ENCODE data around the gene OSBPL9.

Gene OSBPL9

DNA sequence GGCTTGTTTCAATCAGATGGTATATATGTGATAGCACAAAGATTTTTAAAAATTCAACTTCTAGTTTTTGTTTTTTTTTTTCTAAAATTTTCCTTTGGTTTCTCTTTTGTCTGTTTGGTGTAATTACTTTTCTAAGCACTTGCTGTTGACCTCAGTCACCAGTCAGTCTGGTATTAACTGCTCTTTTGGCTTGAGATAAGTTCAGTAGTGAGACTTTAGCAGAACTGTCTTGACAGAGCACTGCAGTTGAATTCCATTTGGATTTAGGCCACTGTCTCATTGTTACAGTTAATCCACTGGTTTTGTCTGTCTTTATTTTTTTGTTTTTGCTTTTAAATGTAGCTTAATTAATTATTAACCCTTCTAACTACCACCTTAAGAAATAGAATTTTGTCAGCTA, 36.2 kb downstream of the OSBPL9 start:
- no peak overlapping the region for H3K4me3 ChIP-seq (ENCODE audit: low read length)
- TF ChIP-seq, protein P1, sequence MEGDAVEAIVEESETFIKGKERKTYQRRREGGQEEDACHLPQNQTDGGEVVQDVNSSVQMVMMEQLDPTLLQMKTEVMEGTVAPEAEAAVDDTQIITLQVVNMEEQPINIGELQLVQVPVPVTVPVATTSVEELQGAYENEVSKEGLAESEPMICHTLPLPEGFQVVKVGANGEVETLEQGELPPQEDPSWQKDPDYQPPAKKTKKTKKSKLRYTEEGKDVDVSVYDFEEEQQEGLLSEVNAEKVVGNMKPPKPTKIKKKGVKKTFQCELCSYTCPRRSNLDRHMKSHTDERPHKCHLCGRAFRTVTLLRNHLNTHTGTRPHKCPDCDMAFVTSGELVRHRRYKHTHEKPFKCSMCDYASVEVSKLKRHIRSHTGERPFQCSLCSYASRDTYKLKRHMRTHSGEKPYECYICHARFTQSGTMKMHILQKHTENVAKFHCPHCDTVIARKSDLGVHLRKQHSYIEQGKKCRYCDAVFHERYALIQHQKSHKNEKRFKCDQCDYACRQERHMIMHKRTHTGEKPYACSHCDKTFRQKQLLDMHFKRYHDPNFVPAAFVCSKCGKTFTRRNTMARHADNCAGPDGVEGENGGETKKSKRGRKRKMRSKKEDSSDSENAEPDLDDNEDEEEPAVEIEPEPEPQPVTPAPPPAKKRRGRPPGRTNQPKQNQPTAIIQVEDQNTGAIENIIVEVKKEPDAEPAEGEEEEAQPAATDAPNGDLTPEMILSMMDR (conservative IDR thresholded peaks at IDR 0.05; ENCODE audit: low read length): no peak
- no peak for DNase-seq (ENCODE audit: low read depth)

DNA sequence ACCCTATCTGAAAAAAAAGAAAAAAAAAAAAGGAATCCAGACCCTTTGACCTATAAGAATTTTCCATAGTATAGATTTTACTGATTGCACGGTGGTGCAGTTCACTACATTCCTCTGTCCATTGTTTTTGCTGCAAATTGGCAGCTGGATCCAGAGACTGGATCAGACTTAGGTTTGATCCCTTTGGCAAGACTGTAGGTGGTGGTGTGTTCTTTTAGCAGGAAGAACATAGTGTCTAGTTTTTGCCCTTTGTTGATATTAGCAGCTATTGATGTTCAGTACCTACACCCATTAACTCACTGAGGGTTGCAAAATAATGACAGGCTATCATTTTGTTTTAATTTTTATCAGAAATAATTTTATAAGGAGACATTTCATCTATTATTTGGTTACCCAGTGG, 37.1 kb downstream of the OSBPL9 start:
- TF ChIP-seq, protein P1 (conservative IDR thresholded peaks at IDR 0.05; ENCODE audit: low read length): no peak
- H3K4me3 ChIP-seq (ENCODE audit: low read length): no peak overlapping the region
- DNase-seq (ENCODE audit: low read depth): no peak

DNA sequence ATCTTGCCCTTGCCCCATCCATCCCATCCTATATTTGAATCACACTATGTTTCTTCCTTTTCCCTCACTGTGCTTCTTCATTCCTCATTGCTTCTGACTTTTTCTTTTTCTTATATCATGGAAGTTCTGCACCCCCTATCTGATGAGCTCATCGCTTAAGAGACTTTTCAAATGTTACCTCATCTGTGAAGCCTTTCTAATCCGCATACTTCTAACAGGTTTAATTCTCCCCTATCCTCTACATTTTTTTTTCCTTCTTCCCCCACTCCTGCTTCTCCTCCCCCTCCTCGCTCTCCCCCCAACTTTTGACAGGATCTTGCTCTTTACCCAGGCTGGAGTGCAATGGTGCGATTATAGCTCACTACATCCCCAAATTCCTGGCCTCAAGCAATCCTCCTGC, 39.5 kb downstream of the OSBPL9 start:
- no peak for DNase-seq (ENCODE audit: low read depth)
- TF ChIP-seq, protein P1 (conservative IDR thresholded peaks at IDR 0.05; ENCODE audit: low read length): no peak
- H3K4me3 ChIP-seq (ENCODE audit: low read length): no peak overlapping the region

DNA sequence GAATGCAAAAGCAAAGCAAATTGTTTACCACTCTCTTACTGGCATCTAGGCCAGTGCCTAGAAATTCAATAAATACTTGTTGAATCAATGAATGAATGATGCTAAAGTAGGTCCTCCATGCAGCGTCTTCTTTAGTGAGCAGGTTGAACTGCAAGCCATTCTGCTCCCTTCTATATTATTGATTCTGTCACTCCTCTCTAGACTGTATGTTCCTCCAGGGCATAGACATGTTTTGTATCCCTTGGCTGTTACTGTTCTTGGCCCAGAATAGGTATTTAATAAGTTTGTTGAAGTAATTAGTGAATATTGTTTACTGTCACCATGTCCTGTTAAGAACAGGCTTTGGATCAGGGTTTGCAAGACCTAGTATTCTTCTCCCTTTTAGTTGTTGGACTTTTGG, 43.7 kb downstream of the OSBPL9 start:
- DNase-seq (ENCODE audit: low read depth): no peak
- TF ChIP-seq, protein P1 (conservative IDR thresholded peaks at IDR 0.05; ENCODE audit: low read length): no peak
- H3K4me3 ChIP-seq (ENCODE audit: low read length): no peak overlapping the region

DNA sequence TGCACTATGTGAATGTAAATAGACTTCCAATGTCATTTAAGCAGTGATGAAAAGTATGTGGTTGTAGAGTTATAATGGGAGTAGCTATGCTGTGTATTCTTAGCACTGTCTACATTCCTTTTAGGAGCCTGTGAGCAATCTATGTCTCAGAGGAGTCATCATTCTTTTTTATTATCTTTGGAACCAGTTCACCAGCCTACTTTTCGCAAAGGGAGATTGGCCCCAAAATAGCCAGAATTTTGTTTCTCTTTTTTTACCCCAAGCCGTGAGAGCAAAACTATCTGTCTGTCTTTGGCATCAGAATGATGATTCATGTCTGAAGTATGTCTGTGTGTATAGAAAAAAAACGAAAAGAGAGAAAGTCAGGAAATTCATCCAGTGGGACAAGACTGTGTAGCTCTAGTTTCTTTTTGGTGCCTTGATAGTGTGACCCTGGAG, 44.2 kb downstream of the OSBPL9 start:
- H3K4me3 ChIP-seq (ENCODE audit: low read length): peak overlapping the region; percentile 15; the same call in 1 of the 2 replicates
- DNase-seq (ENCODE audit: low read depth): peak; percentile 98
- TF ChIP-seq, protein P1 (conservative IDR thresholded peaks at IDR 0.05; ENCODE audit: low read length): no peak

DNA sequence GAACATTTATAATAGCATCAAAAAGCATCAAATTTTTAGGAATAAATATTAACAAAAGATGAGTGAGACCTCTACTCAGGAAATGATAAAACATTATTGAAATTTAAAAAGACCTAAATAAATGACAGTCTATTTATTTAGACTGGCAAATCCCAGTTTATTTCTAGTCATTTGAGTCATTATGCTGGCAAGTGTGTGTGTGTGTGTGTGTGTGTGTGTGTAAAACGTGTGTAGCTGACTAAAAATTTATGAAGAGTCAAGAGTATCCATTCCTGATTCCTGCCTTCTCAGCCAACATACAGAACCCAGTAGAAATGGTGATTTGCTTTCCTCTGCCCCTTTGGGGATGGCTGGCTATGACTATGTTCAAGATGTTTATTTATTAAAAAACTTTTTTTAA, 46.2 kb downstream of the OSBPL9 start:
- no peak for DNase-seq (ENCODE audit: low read depth)
- TF ChIP-seq, protein P1 (conservative IDR thresholded peaks at IDR 0.05; ENCODE audit: low read length): no peak
- no peak overlapping the region for H3K4me3 ChIP-seq (ENCODE audit: low read length)

DNA sequence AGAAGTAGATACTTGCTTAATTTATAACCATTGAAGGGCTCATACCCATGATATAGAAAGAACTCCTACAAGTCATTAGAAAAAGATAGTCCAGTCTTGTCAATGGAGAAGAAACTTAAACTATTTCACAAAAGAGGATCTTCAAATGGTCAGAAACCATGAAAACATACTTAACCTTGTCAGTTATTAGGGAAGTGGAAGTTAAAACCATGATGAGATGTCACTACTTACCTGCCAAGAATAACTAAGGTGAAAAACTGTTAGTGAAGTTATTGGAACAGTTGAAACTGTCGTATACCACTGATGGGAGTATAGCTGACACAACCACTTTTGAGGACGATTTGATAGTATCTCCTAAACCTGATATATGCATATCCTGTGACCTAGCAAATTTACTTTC, 46.8 kb downstream of the OSBPL9 start:
- TF ChIP-seq, protein P1 (conservative IDR thresholded peaks at IDR 0.05; ENCODE audit: low read length): no peak
- no peak for DNase-seq (ENCODE audit: low read depth)
- H3K4me3 ChIP-seq (ENCODE audit: low read length): no peak overlapping the region

All from AG10803 (cell line).